Loucy (cell line): ENCODE data around the gene PRKACA.

Source experiments
- CTCF ChIP-seq: fragments of 200-600 bp; sonication (generic); conservative IDR thresholded peaks from 2 replicates; pipeline ENCODE4 v1.5.1; 2014; ENCODE audit warnings: mild to moderate bottlenecking, antibody characterized with exemption, low read length
- EZH2phosphoT487 ChIP-seq: fragments of 200-600 bp; IDR thresholded peaks from 2 replicates; pipeline ENCODE4 v1.6.1; 2018; ENCODE audit warnings: antibody characterized with exemption, mild to moderate bottlenecking, moderate library complexity, borderline replicate concordance

GRCh38 chr19:14073925-14074838 lies 43.4 kb downstream of the PRKACA start:
- TF ChIP-seq CTCF (no peak), EZH2phosphoT487 (no peak)
